Rectal smooth muscle tissue (tissue), 1 donor: ENCODE results near the gene FCN3.
A peak's percentile ranks its signal among the peaks of the same experiment; 100 is the strongest.
"Not testable (repeated sequence)": the region's sequence is repeated elsewhere in the genome, so short reads cannot be mapped to it uniquely, and the experiment has no call there.

Experiments
- H3K27ac ChIP-seq: one replicate; pipeline ENCODE4 v1.7.0; 2013; ENCODE audit warnings: low read depth, low read length, inconsistent platforms
- H3K27me3 ChIP-seq: one replicate; pipeline ENCODE4 v1.7.0; 2013; ENCODE audit warnings: low read length; ENCODE audit not compliant: control insufficient read depth, insufficient read depth
- H3K36me3 ChIP-seq: one replicate; pipeline ENCODE4 v1.7.0; 2013; ENCODE audit warnings: low read length; ENCODE audit not compliant: control insufficient read depth, insufficient read depth
- H3K4me1 ChIP-seq: one replicate; pipeline ENCODE4 v1.7.0; 2013; ENCODE audit warnings: low read length; ENCODE audit not compliant: control insufficient read depth, insufficient read depth
- H3K4me3 ChIP-seq: one replicate; pipeline ENCODE4 v1.7.0; 2013; ENCODE audit warnings: low read length
- H3K9ac ChIP-seq: one replicate; pipeline ENCODE4 v1.7.0; 2013; ENCODE audit warnings: low read length

The FCN3 gene

DNA sequence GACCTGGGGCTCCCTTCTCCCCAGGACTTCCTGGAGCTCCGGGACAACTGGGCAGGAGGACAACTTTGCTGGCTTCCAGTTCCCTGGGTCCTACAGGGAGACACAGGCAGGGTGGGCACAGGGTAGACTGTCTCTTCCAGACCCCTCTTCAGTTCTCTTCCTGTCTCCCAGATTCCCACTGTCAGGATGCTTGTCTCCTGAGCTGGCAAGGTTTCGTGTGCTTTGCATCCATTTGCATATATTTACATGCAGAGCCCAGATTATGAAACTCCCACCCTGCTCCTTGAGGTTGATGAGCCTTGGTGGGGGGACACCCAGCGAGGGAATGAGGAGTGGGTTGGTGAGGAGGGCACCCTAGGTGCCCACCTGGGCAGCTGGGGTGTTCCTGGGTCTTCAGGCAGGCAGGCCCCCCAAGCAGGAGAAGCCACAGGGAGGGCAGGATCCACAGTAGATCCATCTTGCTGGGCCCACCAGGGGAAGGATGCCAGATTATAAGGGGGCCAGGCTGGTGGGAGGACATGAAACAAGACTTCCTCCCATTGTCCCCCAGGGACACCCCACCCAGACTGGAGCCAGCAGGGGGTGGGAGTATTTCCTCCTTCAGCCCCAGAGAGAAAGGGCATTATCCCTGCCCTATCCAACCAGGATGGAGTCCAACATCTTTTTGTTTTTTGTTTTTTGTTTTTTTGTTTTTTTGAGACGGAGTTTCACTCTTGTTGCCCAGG, at the start of gene FCN3:
TSS of gene FCN3 (minus strand) at position 463 of the 725 bp plus-strand sequence. CDS start at position 457, 6 bp downstream.
- Histone ChIP-seq H3K27me3 (no peaks in the 10 kb centered on the region), H3K27ac (no peak within 1 kb of the TSS), H3K9ac (no peak within 1 kb of the TSS), H3K4me3 (no peak within 1 kb of the TSS), H3K36me3 (no peaks in the 10 kb centered on the region), H3K4me1 (no peaks in the 10 kb centered on the region)

DNA sequence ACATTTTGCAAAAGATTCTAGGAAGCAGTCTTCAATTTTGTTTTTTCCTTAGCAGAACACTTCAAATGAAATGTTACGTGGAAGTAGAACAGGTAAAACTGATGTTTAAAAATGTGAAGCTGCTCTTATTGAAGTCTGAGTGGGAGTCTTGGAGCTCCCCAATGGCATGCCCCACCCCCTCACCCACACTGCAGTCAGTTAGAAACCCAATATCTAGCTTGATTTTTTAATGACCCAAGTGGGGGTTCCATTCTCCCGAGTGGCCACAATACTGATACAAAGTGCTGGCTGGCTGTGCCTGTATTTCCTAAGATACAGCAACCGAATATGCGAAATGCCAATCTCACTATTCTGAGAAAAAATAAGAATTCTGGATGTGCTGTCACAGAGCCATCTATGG, 49.1 kb upstream of the FCN3 start:
- no peak overlapping the region for H3K27ac ChIP-seq
- H3K4me1 ChIP-seq: peaks cover 17% of the 10 kb centered on the region
- peaks cover 14% of the 10 kb centered on the region for H3K36me3 ChIP-seq
- no peak overlapping the region for H3K4me3 ChIP-seq
- no peaks in the 10 kb centered on the region for H3K27me3 ChIP-seq
- no peak overlapping the region for H3K9ac ChIP-seq

DNA sequence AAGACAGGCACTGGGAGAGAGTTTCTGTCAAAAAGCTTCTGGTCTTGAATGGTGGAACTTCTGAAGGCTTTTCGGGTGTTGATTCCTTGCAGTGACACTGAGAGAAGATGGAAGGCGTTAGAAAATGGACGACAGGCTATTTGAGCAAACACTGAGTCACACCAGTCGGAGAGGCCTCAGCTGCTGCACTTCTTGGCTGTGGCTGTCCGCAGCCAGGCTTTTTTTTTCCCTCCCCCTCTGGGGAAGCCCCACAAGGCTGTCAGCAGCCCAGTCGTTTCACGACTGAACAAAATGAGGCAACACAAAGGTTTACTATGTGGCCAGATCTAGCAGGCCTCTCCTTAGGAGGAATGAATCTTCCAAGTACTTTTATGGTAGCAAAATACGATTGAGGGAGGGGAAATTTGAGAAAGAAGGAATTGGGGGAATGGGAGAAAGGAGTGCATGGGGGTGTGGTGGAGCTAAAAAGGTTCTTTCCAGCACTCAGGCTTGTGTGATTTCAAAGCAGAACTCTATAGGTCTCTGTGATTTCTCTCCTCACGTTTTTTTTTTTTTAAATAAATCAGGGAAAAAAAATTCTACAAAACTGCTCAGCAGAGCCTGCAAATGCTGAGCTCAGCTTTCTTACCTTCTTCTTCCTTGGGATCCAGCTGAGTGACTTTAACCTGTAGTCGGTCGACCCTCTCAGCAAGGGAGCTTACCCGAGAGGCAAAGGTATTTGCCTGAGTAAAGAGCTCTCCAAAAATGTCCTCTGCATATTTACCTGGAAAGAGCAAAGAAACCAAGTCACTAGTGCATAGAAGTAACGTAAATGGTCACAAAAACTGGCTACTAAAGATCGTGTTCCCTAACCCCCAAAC, 43.9 kb upstream of the FCN3 start:
- Histone ChIP-seq H3K36me3 (peaks cover 17% of the 10 kb centered on the region), H3K27ac (peak overlapping the region; percentile 86), H3K9ac (no peak overlapping the region), H3K4me1 (peaks cover 28% of the 10 kb centered on the region), H3K4me3 (no peak overlapping the region), H3K27me3 (no peaks in the 10 kb centered on the region)

DNA sequence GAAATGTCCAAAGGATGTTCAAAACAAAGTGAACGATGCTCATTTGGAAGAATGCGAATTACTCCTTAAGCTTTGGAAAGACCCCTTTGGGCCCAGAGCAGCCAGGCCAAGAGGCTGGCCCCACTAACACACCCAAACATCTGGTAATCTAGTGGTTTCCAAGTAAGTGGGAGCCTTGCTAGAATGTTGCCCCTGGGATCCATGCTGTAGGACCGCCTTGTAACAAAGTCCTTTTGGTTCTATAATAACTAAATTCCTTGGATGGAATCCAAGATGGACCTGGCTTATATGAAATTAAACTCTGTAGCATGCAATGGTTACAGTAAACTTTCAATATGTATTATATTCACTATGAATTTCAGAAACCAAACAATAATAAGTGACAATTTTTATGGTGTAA, 43.1 kb upstream of the FCN3 start:
- peak overlapping the region; percentile 86 for H3K27ac ChIP-seq
- no peak overlapping the region for H3K4me3 ChIP-seq
- H3K9ac ChIP-seq: no peak overlapping the region
- H3K36me3 ChIP-seq: peaks cover 25% of the 10 kb centered on the region
- no peaks in the 10 kb centered on the region for H3K27me3 ChIP-seq
- H3K4me1 ChIP-seq: peaks cover 28% of the 10 kb centered on the region

DNA sequence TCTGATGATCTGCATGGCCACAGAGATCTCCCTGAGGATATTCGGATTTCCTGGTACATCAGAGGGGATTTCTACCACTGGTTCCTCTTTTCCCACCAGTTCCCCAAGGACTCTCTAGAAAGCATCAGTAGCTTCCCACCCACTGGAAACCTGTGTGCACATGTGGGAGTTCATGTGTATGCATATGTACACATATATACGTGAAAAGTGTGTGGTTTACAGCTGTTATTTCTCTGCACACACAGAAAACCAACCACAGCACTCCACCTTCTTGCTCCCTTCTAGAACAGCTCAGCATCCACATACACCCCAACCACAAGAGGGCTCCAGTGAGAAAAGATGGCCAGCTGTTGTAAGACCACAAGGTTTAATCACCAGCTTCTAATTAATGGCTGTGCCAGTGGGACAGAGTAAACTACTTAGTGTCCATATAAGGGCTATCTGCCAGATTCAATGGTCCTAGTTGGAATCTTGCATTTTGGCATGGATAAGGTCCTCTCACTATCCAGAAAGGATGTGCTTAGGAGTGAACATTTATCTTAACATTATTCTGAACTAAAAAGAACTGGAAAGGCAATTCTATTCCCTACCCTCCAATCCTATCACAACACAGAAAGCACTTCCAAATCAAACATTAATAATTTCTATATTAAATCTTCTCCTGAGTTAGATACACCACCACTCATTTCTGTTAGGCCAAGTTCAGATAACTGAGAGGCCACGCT, 41.9 kb upstream of the FCN3 start:
- Histone ChIP-seq H3K9ac (no peak overlapping the region), H3K36me3 (peaks cover 30% of the 10 kb centered on the region), H3K27me3 (no peaks in the 10 kb centered on the region), H3K4me3 (no peak overlapping the region), H3K4me1 (peaks cover 28% of the 10 kb centered on the region), H3K27ac (peak overlapping the region; percentile 86)

DNA sequence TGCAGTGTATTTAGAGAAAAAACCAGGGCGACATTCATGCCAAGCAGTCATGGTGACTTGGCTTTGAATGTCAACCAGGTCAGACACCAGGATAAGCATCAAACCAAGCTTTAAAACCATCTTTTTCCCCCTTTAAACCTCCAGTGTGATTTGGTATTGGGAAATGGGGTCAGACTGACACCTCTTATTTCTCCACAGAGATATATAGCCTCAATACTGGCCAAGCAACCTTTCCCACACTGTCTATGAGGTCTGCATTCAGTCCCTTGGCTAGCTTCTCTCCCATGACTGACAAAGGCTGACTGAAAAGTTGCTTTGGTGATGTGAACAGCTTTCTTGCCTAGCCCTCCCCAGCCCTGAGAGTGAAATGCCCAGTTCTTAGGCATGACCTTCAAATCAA, 39.5 kb upstream of the FCN3 start:
- Histone ChIP-seq H3K27ac (no peak overlapping the region), H3K36me3 (peaks cover 43% of the 10 kb centered on the region), H3K4me1 (peaks cover 23% of the 10 kb centered on the region)

DNA sequence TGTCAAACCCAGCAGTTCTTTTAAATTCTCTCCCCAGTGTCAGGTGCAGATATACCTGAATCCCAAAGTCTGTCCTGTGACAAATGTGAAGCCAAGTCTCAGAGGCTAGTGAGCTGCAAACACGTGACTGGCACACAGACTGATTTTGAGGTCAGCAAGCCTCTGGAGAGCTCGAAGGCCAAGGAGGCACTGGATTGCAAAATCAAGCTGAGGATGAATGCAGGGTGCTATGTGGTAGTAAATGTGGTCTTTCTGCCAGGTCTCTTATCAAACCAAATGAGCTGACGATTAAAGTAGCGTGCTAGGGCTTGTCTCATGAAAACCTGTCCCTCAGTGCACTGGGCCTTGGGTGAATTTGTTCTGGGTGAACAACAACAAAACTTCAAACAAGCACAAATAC, 38.4 kb upstream of the FCN3 start:
- no peaks in the 10 kb centered on the region for H3K27me3 ChIP-seq

More for the DNA sequence above, 39.5 kb upstream of the FCN3 start:
- no peaks in the 10 kb centered on the region for H3K27me3 ChIP-seq
- no peak overlapping the region for H3K9ac ChIP-seq
- no peak overlapping the region for H3K4me3 ChIP-seq

DNA sequence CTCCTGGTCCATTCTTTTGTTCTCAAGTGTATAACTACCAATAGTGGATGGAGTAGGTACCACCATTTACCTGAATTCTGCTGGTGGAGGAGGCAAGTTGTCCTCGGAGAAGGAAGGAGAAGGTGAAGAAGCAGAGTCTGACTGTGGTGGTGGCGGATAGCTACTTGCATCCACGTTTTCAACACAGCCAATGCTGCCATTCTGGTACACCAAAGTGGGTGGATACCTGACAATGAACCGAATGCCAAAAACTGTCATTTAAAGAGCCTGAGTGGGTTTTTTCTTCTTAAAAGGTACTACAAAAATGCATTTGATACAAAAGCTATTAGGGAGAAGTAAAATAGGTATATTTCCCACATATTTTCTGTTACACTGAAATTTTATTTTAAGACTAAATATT, 37.9 kb upstream of the FCN3 start:
- Histone ChIP-seq H3K4me3 (no peak overlapping the region), H3K27me3 (no peaks in the 10 kb centered on the region), H3K36me3 (peaks cover 53% of the 10 kb centered on the region), H3K4me1 (peaks cover 11% of the 10 kb centered on the region), H3K27ac (no peak overlapping the region), H3K9ac (no peak overlapping the region)

More for the DNA sequence above, 38.4 kb upstream of the FCN3 start:
- no peak overlapping the region for H3K4me3 ChIP-seq
- peaks cover 50% of the 10 kb centered on the region for H3K36me3 ChIP-seq
- H3K27ac ChIP-seq: no peak overlapping the region
- H3K4me1 ChIP-seq: peaks cover 16% of the 10 kb centered on the region
- H3K9ac ChIP-seq: no peak overlapping the region

DNA sequence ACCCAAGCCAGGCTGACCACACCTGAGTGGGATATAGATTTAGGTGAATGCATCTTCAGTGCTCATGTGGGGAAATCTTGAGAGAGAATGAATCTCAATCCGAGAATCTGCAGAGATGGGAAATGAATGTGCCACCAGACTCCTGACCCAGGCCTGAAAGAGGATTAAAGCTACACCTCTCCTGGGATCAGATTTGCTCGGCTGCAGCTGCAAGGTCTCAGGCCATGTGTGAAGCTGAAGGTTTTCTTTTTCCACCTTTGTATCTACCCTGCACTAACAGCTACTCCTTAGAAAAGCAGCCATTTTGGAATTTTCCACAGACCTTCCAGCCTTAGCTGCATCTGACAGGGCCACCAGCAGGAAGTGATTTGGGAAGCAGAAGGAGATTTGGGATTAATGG, 36.1 kb upstream of the FCN3 start:
- no peaks in the 10 kb centered on the region for H3K4me1 ChIP-seq
- H3K27me3 ChIP-seq: no peaks in the 10 kb centered on the region
- no peak overlapping the region for H3K4me3 ChIP-seq
- H3K36me3 ChIP-seq: peaks cover 54% of the 10 kb centered on the region
- no peak overlapping the region for H3K27ac ChIP-seq
- H3K9ac ChIP-seq: no peak overlapping the region

DNA sequence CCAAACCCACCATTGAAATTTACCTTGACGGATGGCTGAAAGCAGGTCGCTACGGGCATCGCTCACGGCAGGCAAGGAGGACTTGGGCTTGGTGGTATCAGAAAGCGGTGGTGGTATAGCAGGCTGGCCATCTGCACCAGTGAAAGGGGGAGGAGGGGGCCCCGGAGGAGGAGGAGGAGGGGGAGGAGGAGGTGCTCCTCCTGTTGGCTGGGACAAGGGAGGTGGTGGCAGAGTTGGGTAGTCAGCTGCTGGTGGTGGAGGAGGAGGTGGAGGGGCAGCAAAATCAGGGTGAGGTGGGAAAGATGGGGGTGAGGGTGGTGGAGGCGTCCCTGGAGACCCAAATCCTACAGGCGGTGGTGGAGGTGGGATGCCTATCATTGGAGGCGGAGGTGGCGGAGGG, 35.0 kb upstream of the FCN3 start:
- Histone ChIP-seq H3K36me3 (peaks cover 49% of the 10 kb centered on the region), H3K9ac (no peak overlapping the region), H3K4me3 (no peak overlapping the region), H3K4me1 (peaks cover 6% of the 10 kb centered on the region), H3K27me3 (no peaks in the 10 kb centered on the region), H3K27ac (no peak overlapping the region)

DNA sequence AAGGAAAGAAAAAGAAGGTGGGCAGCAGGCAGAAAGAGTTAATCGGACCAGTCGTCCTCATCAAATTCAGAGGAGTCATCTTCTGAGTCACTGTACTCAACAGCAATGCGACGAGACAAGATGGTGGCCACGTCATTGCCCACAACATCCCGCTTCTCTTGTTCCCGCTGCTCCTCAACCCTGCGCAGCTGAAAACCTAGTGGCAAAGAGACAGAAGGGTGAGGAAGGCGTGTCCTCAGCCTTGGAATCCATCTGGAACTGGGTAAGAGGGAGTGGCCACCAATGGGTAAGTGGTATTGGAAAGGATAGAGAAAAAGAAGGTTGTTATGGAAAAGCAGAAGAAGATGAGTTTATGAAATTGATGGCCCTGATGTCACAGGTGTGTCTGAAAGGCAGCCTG, 33.5 kb upstream of the FCN3 start:
- no peaks in the 10 kb centered on the region for H3K27me3 ChIP-seq
- H3K27ac ChIP-seq: no peak overlapping the region
- H3K4me3 ChIP-seq: no peak overlapping the region
- peaks cover 16% of the 10 kb centered on the region for H3K4me1 ChIP-seq
- H3K9ac ChIP-seq: no peak overlapping the region
- peaks cover 44% of the 10 kb centered on the region for H3K36me3 ChIP-seq

DNA sequence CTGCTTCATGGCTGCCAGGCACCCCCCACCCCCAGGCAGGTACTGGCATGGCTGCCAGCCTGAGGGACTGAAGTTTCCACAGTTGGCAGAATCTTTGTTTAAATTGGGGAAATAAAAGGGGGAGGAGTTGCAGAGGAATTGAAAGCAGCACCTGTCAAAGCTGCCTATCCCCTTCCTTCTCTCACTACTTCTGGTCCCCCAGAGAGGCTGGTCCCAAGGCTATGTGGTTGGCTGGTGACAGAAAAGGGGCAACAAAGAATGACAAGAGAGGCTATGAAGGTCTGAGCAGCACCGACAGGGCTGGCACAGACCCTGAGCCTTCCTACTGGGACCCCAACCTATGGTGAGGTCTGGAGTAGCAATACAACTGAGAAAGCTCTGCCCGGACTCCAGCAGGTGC, 32.2 kb upstream of the FCN3 start:
- not testable (repeated sequence) for H3K27me3 ChIP-seq, H3K9ac ChIP-seq, H3K4me3 ChIP-seq, H3K27ac ChIP-seq
- Histone ChIP-seq H3K36me3 (peaks cover 34% of the 10 kb centered on the region), H3K4me1 (peaks cover 27% of the 10 kb centered on the region)
